ENCODE measurements around the gene TFF3.

The TFF3 gene

DNA sequence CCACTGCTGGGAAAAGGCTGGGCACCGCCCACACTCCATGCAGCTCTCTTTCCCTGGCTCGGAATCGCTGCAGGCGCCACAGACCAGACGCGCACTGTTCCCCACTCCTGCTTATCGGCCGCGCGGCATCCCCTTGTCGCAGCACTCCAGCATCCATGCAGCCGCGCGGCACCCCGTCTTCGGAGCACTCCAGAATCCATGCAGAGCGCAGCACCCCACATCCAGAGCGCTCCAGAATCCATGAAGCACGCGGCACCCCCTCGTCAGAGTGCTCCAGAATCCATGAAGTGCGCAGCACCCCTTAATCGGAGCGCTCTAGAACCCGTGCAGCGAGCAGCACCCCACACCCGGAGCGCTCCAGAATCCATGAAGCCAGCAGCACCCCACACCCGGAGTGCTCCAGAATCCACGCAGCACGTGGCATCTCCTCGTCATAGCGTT lies 9.5 kb downstream of the TFF3 start:
- ChIA-PET POLR2A (no interaction called here), CTCF (no interaction called here)
- H3K36me3 ChIP-seq (ENCODE audit: control insufficient read depth in 2 of 2, insufficient read depth in 1 of 2, low read length in 2 of 2): no peaks in the 10 kb centered on the region
- H3K9me3 ChIP-seq (ENCODE audit: control insufficient read depth, insufficient read depth, low read depth, low read length): no peaks in the 10 kb centered on the region
- no peak overlapping the region for H3K27ac ChIP-seq (ENCODE audit: extremely low read depth, low read depth, low read length)
- TF ChIP-seq HOXC10 (CRISPR knock-in tag; IDR thresholded peaks at IDR 0.05) (no peak), ZBTB8A (tag by site-specific recombination; IDR thresholded peaks at IDR 0.05) (no peak), YY2 (tag by site-specific recombination; IDR thresholded peaks at IDR 0.05) (no peak), ZNF837 (tag by site-specific recombination; IDR thresholded peaks at IDR 0.05) (no peak), YY1 (tag by site-specific recombination; IDR thresholded peaks at IDR 0.05) (no peak), ZNF785 (tag by site-specific recombination; IDR thresholded peaks at IDR 0.05) (no peak), ZFP37 (tag by site-specific recombination; IDR thresholded peaks at IDR 0.05) (no peak), OSR2 (tag by site-specific recombination; IDR thresholded peaks at IDR 0.05) (no peak)
- TF ChIP-seq, protein P1, sequence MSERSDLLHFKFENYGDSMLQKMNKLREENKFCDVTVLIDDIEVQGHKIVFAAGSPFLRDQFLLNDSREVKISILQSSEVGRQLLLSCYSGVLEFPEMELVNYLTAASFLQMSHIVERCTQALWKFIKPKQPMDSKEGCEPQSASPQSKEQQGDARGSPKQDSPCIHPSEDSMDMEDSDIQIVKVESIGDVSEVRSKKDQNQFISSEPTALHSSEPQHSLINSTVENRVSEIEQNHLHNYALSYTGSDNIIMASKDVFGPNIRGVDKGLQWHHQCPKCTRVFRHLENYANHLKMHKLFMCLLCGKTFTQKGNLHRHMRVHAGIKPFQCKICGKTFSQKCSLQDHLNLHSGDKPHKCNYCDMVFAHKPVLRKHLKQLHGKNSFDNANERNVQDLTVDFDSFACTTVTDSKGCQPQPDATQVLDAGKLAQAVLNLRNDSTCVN (tag by site-specific recombination; optimal IDR thresholded peaks at IDR 0.05): no peak
- TF ChIP-seq, protein P2, sequence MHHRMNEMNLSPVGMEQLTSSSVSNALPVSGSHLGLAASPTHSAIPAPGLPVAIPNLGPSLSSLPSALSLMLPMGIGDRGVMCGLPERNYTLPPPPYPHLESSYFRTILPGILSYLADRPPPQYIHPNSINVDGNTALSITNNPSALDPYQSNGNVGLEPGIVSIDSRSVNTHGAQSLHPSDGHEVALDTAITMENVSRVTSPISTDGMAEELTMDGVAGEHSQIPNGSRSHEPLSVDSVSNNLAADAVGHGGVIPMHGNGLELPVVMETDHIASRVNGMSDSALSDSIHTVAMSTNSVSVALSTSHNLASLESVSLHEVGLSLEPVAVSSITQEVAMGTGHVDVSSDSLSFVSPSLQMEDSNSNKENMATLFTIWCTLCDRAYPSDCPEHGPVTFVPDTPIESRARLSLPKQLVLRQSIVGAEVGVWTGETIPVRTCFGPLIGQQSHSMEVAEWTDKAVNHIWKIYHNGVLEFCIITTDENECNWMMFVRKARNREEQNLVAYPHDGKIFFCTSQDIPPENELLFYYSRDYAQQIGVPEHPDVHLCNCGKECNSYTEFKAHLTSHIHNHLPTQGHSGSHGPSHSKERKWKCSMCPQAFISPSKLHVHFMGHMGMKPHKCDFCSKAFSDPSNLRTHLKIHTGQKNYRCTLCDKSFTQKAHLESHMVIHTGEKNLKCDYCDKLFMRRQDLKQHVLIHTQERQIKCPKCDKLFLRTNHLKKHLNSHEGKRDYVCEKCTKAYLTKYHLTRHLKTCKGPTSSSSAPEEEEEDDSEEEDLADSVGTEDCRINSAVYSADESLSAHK (tag by site-specific recombination; IDR thresholded peaks at IDR 0.05): no peak
- TF ChIP-seq, protein P3, sequence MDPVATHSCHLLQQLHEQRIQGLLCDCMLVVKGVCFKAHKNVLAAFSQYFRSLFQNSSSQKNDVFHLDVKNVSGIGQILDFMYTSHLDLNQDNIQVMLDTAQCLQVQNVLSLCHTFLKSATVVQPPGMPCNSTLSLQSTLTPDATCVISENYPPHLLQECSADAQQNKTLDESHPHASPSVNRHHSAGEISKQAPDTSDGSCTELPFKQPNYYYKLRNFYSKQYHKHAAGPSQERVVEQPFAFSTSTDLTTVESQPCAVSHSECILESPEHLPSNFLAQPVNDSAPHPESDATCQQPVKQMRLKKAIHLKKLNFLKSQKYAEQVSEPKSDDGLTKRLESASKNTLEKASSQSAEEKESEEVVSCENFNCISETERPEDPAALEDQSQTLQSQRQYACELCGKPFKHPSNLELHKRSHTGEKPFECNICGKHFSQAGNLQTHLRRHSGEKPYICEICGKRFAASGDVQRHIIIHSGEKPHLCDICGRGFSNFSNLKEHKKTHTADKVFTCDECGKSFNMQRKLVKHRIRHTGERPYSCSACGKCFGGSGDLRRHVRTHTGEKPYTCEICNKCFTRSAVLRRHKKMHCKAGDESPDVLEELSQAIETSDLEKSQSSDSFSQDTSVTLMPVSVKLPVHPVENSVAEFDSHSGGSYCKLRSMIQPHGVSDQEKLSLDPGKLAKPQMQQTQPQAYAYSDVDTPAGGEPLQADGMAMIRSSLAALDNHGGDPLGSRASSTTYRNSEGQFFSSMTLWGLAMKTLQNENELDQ (tag by site-specific recombination; IDR thresholded peaks at IDR 0.05; ENCODE audit: low read depth): no peak
- H3K4me1 ChIP-seq (ENCODE audit: control insufficient read depth, insufficient read depth, low read length): no peaks in the 10 kb centered on the region
- H3K4me3 ChIP-seq (ENCODE audit: low read depth, low read length): no peak overlapping the region

DNA sequence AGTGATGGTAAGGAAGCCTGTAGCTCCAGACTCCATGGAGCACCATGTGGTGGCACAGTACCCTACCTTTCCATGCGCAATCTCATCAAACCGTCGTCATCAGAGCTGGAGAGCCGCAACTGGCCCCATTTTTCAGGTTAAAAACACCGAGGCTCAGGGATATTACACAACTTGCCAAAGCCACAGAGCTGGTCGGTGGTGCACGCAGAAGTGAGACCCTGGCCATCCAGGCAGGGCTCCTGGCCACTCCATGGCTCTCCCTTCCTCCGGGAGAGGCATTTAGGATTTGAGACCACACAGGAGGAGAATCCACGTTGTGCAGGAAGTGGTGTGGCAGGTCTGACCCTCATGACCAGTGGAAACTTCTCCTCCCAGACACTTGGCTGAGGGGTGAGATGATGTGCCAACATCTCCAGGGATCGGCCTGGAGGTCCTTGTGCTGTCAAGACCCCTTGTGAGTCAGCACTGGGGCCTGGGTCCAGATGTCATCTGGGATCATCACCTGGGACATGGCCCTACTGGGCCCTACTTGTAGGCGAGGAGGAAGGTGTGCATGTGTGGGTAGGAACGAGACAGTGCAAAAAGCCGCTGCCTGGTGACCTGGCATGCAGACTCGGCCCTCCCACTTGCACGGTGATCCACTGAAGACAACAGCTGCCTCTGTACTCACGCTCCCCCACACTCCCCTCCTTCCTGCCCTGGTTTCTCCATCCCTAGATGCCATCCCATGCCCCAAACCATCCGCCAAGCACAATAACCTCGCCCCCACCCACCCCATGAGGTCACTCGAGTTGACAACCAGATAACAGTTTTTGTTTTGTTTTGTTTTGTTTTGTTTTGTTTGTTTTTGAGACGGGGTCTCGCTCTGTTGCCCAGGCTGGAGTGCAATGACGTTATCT lies 10.4 kb downstream of the TFF3 start:
- Histone ChIP-seq H3K4me1 (ENCODE audit: control insufficient read depth, insufficient read depth, low read length) (no peaks in the 10 kb centered on the region), H3K36me3 (ENCODE audit: control insufficient read depth in 2 of 2, insufficient read depth in 1 of 2, low read length in 2 of 2) (no peaks in the 10 kb centered on the region), H3K4me3 (ENCODE audit: low read depth, low read length) (no peak overlapping the region), H3K27ac (ENCODE audit: extremely low read depth, low read depth, low read length) (no peak overlapping the region), H3K9me3 (ENCODE audit: control insufficient read depth, insufficient read depth, low read depth, low read length) (no peaks in the 10 kb centered on the region)
- TF ChIP-seq MEIS1 (CRISPR knock-in tag; IDR thresholded peaks at IDR 0.05; ENCODE audit: borderline replicate concordance): no peak
- no peak for TF ChIP-seq ZNF843 (tag by site-specific recombination; IDR thresholded peaks at IDR 0.05)
- TF ChIP-seq, protein P4, sequence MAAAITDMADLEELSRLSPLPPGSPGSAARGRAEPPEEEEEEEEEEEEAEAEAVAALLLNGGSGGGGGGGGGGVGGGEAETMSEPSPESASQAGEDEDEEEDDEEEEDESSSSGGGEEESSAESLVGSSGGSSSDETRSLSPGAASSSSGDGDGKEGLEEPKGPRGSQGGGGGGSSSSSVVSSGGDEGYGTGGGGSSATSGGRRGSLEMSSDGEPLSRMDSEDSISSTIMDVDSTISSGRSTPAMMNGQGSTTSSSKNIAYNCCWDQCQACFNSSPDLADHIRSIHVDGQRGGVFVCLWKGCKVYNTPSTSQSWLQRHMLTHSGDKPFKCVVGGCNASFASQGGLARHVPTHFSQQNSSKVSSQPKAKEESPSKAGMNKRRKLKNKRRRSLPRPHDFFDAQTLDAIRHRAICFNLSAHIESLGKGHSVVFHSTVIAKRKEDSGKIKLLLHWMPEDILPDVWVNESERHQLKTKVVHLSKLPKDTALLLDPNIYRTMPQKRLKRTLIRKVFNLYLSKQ (tag by site-specific recombination; IDR thresholded peaks at IDR 0.05; ENCODE audit: borderline replicate concordance): no peak
- TF ChIP-seq EGR2 (tag by site-specific recombination; IDR thresholded peaks at IDR 0.05; ENCODE audit: low read depth): 0 out of 2 replicates have a peak, but pooled peaks have one; percentile 18
- CTCF ChIA-PET: no interaction called here
- POLR2A ChIA-PET: no interaction called here
